GM23338 (cell line): ENCODE results near the gene UVRAG. TPM values are rescaled to one million over a fixed set of nuclear protein-coding genes. Genes with fewer than 3 reads are reported as not detected.
A peak's percentile ranks its signal among the peaks of the same experiment; 100 is the strongest.

Experiments
- ATAC-seq: fragments of 200-7000 bp; cut with Tn5 transposase; 3 replicates; pipeline ENCODE4 v1.9.1; 2020
- DNase-seq: peaks from one replicate; pipeline ENCODE4 v3.0.0-alpha.2; 2015; ENCODE audit warnings: low spot score
- H2AFZ ChIP-seq: fragments of 200-600 bp; sonication (generic); 2 replicates; pipeline ENCODE4 v1.8.0; 2016; ENCODE audit warnings: antibody characterized with exemption, mild to moderate bottlenecking, moderate library complexity
- H3F3A ChIP-seq: fragments of 200-600 bp; sonication (generic); replicated peaks from 2 replicates; pipeline ENCODE4 v1.8.0; 2017; ENCODE audit warnings: antibody characterized with exemption, mixed run types, low read depth
- H3K27ac ChIP-seq: fragments of 200-600 bp; sonication (generic); 2 replicates; pipeline ENCODE4 v1.6.1; 2016; ENCODE audit warnings: low read depth
- H3K27me3 ChIP-seq: fragments of 200-600 bp; sonication (generic); 2 replicates; pipeline ENCODE4 v1.8.0; 2016; ENCODE audit warnings: mild to moderate bottlenecking, mixed run types, moderate library complexity; ENCODE audit not compliant: insufficient read depth
- H3K36me3 ChIP-seq: fragments of 200-600 bp; sonication (generic); 2 replicates; pipeline ENCODE4 v1.8.0; 2016; ENCODE audit warnings: mild to moderate bottlenecking; ENCODE audit not compliant: insufficient read depth
- H3K4me1 ChIP-seq: fragments of 200-600 bp; sonication (generic); 2 replicates; pipeline ENCODE4 v1.8.0; 2016; ENCODE audit warnings: mild to moderate bottlenecking, moderate library complexity; ENCODE audit not compliant: insufficient read depth
- H3K4me2 ChIP-seq: fragments of 200-600 bp; sonication (generic); 2 replicates; pipeline ENCODE4 v1.7.1; 2017; ENCODE audit warnings: mixed run types
- H3K4me3 ChIP-seq: fragments of 200-600 bp; sonication (generic); 2 replicates; pipeline ENCODE4 v1.6.1; 2016; ENCODE audit warnings: mixed run types
- H3K79me2 ChIP-seq: fragments of 200-600 bp; sonication (generic); replicated peaks from 2 replicates; pipeline ENCODE4 v1.8.0; 2017; ENCODE audit warnings: mild to moderate bottlenecking; ENCODE audit not compliant: insufficient read depth
- H3K9me2 ChIP-seq: fragments of 200-600 bp; sonication (generic); 2 replicates; pipeline ENCODE4 v1.8.0; 2017; ENCODE audit not compliant: insufficient read depth
- H4K20me1 ChIP-seq: fragments of 200-600 bp; sonication (generic); replicated peaks from 2 replicates; pipeline ENCODE4 v1.8.0; 2017; ENCODE audit warnings: mild to moderate bottlenecking; ENCODE audit not compliant: insufficient read depth
- H3K27ac Mint-ChIP-seq: 2 replicates; pipeline ENCODE4 v1.8.0; 2020; ENCODE audit warnings: inconsistent platforms, mild to moderate bottlenecking, moderate library complexity, mixed read lengths
- H3K27me3 Mint-ChIP-seq: 3 replicates; pipeline ENCODE4 v1.8.0; 2022; ENCODE audit warnings: low read depth, mild to moderate bottlenecking, moderate library complexity, mixed read lengths, inconsistent platforms; ENCODE audit not compliant: insufficient read depth, poor library complexity
- H3K36me3 Mint-ChIP-seq: 3 replicates; pipeline ENCODE4 v1.8.0; 2021; ENCODE audit warnings: low read depth, mild to moderate bottlenecking, inconsistent platforms, moderate library complexity, mixed read lengths
- H3K4me1 Mint-ChIP-seq: 3 replicates; pipeline ENCODE4 v1.8.0; 2020; ENCODE audit warnings: mild to moderate bottlenecking, inconsistent platforms, mixed read lengths
- H3K4me3 Mint-ChIP-seq: 3 replicates; pipeline ENCODE4 v1.8.0; 2021; ENCODE audit warnings: moderate library complexity, mild to moderate bottlenecking, inconsistent platforms, mixed read lengths
- H3K9me3 Mint-ChIP-seq: 3 replicates; pipeline ENCODE4 v1.8.0; 2020; ENCODE audit warnings: moderate library complexity, mild to moderate bottlenecking, inconsistent platforms, mixed read lengths
- CREB1 ChIP-seq: fragments of 250-450 bp; sonication (Bioruptor Pico); IDR thresholded peaks from 2 replicates; pipeline ENCODE4 v1.5.0; 2020; ENCODE audit warnings: low read depth, mild to moderate bottlenecking, moderate library complexity
- CTCF ChIP-seq, 2 experiments: fragments of 200-600 bp in 1 of 2; sonication (generic) in 1 of 2; conservative IDR thresholded peaks; 2 replicates each; pipeline versions ENCODE4 v1.5.1 to v1.6.1; 2016 to 2017; ENCODE audit warnings: antibody characterized with exemption in 2 of 2, low read depth in 2 of 2, mild to moderate bottlenecking in 2 of 2, moderate library complexity in 1 of 2
- EZH2 ChIP-seq: fragments of 200-600 bp; sonication (generic); IDR thresholded peaks from one replicate; pipeline ENCODE4 v1.8.0; 2017; ENCODE audit warnings: antibody characterized with exemption, mild to moderate bottlenecking, low read depth; ENCODE audit not compliant: unreplicated experiment
- EZH2phosphoT487 ChIP-seq: fragments of 200-600 bp; sonication (generic); IDR thresholded peaks from one replicate; pipeline ENCODE4 v1.8.1; 2018; ENCODE audit warnings: antibody characterized with exemption; ENCODE audit not compliant: unreplicated experiment
- JUNB ChIP-seq: IDR thresholded peaks from one replicate; pipeline ENCODE4 v1.6.1; 2016; ENCODE audit warnings: antibody characterized with exemption; ENCODE audit not compliant: unreplicated experiment
- NANOG ChIP-seq: IDR thresholded peaks from 2 replicates; pipeline ENCODE4 v1.6.1; 2016; ENCODE audit warnings: antibody characterized with exemption, borderline replicate concordance
- POLR2AphosphoS5 ChIP-seq: IDR thresholded peaks from 2 replicates; pipeline ENCODE4 v1.6.1; 2016; ENCODE audit warnings: antibody characterized with exemption, low read depth
- REST ChIP-seq: IDR thresholded peaks from one replicate; pipeline ENCODE4 v1.6.1; 2018; ENCODE audit warnings: antibody characterized with exemption; ENCODE audit not compliant: unreplicated experiment
- ZNF114 ChIP-seq: fragments of 250-450 bp; sonication (Bioruptor Pico); IDR thresholded peaks from 2 replicates; pipeline ENCODE4 v1.5.0; 2020; ENCODE audit warnings: mild to moderate bottlenecking, moderate library complexity
- ZNF331 ChIP-seq: fragments of 250-450 bp; sonication (Bioruptor Pico); IDR thresholded peaks from 2 replicates; pipeline ENCODE4 v1.5.0; 2020; ENCODE audit warnings: low read depth, mild to moderate bottlenecking, moderate library complexity
- ZNF462 ChIP-seq: fragments of 250-450 bp; sonication (Bioruptor Pico); IDR thresholded peaks from 2 replicates; pipeline ENCODE4 v1.5.0; 2020; ENCODE audit warnings: mild to moderate bottlenecking, moderate library complexity
- polyA plus RNA-seq: library from polyadenylated mRNA; unstranded; fragments of >200 nt; fragmentation: Nextera tagmentation; extraction: Ambion mirVana; gene quantifications from 2 replicates; pipeline ENCODE4 v1.2.1, GENCODE V29; 2016
- total RNA-seq: library from RNA; depleted of rRNA; stranded (reverse); fragments of >200 nt; shearing (Covaris generic); gene quantifications from 2 replicates; pipeline ENCODE4 v1.2.3, GENCODE V29; 2014
- TF ChIP-seq, protein P1 (sequence below): IDR thresholded peaks from 2 replicates; pipeline ENCODE4 v1.6.1; 2016; ENCODE audit warnings: antibody characterized with exemption

UVRAG gene
- total and polyA plus RNA-seq, 2 experiments from 2014 or later = 15.3 to 17.4 TPM

GRCh38 chr11:76120513-76121101 lies 305.6 kb downstream of the UVRAG start (continued):
- no peak for TF ChIP-seq ZNF462 (CRISPR knock-in tag)
- no peak for TF ChIP-seq EZH2phosphoT487
- no peak for TF ChIP-seq POLR2AphosphoS5
- no peak for TF ChIP-seq ZNF331 (CRISPR knock-in tag)

DNA sequence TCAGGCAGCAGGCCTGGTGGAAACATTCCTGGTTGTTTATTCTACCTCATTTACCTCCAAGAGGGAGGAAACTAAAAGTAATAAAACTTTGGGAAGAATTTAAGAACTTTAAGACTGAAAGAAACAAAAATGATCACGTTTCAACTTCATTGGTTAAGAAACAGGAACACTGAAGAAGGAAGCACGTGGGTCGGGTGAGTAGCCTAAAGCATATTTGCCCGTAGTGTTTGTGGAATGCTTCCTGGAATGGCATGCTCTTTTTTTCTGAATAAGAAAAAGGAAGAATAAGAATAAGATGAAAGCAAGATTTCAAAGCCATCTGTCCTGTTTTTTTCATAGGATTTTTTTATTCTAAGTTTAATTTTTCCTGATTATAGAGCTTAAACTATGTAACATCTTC lies 308.2 kb downstream of the UVRAG start:
- no peak overlapping the region for H3K27ac ChIP-seq
- H3K27ac Mint-ChIP-seq = no peak overlapping the region
- TF ChIP-seq CTCF (conservative IDR thresholded peaks at IDR 0.05; ENCODE audit: low read depth in 2 of 2) = no peak
- no peak for TF ChIP-seq EZH2
- TF ChIP-seq, protein P1, sequence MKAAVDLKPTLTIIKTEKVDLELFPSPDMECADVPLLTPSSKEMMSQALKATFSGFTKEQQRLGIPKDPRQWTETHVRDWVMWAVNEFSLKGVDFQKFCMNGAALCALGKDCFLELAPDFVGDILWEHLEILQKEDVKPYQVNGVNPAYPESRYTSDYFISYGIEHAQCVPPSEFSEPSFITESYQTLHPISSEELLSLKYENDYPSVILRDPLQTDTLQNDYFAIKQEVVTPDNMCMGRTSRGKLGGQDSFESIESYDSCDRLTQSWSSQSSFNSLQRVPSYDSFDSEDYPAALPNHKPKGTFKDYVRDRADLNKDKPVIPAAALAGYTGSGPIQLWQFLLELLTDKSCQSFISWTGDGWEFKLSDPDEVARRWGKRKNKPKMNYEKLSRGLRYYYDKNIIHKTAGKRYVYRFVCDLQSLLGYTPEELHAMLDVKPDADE = no peak
- no peak for TF ChIP-seq ZNF114 (CRISPR knock-in tag)
- TF ChIP-seq JUNB = no peak
- no peak for TF ChIP-seq CREB1 (CRISPR knock-in tag)
- no peak for TF ChIP-seq ZNF331 (CRISPR knock-in tag)
- no peak for TF ChIP-seq POLR2AphosphoS5
- TF ChIP-seq REST = no peak
- TF ChIP-seq NANOG = no peak
- TF ChIP-seq EZH2phosphoT487 = no peak

More for the DNA sequence above, 308.2 kb downstream of the UVRAG start:
- Mint-ChIP-seq H3K4me3 (no peak overlapping the region), H3K4me1 (peaks cover 6% of the 10 kb centered on the region), H3K27me3 (peaks cover 2% of the 10 kb centered on the region), H3K9me3 (no peaks in the 10 kb centered on the region; the same call in 2 of the 3 replicates), H3K36me3 (peaks cover 6% of the 10 kb centered on the region; the same call in 2 of the 3 replicates)
- Histone ChIP-seq H3K4me1 (peaks cover 27% of the 10 kb centered on the region), H3F3A (no peaks in the 10 kb centered on the region), H3K79me2 (no peaks in the 10 kb centered on the region), H3K4me2 (peak overlapping the region; percentile 7; the same call in 1 of the 2 replicates), H2AFZ (no peak overlapping the region), H3K36me3 (no peaks in the 10 kb centered on the region), H3K27me3 (no peaks in the 10 kb centered on the region), H3K4me3 (no peak overlapping the region), H4K20me1 (no peaks in the 10 kb centered on the region; the same call in 1 of the 2 replicates), H3K9me2 (peaks cover 2% of the 10 kb centered on the region; the same call in 1 of the 2 replicates)
- ATAC-seq (no peak), DNase-seq (peak; percentile 55)
